HepG2 (cell line): ENCODE results near the gene IL16. TPM values are rescaled to one million over a fixed set of nuclear protein-coding genes. Genes with fewer than 3 reads are reported as not detected.

ENCODE experiments used
- ATAC-seq: fragments of 200-7000 bp; cut with Tn5 transposase; 3 replicates; pipeline ENCODE4 v1.9.1; 2020; ENCODE audit warnings: mild to moderate bottlenecking, moderate library complexity
- BruUV-seq: library from RNA; stranded (reverse); fragments of 400-500 nt; replicated peaks from 2 replicates; lab custom pipeline; 2021; lab: Mats Ljungman, UMichigan
- CTCF ChIA-PET: fragments of 300-600 bp; formaldehyde crosslinking; extraction: SDS; loops from one replicate; lab custom pipeline; 2021; ENCODE audit warnings: low total read pairs, inconsistent platforms, low intra/inter-chr PET ratio; lab: Yijun Ruan, JAX
- POLR2A ChIA-PET: fragments of 350-600 bp; sonication (Branson Sonifier 250); formaldehyde crosslinking; loops from one replicate; lab custom pipeline; 2020; ENCODE audit warnings: antibody characterized with exemption, inconsistent platforms; lab: Yijun Ruan, JAX
- DNase-seq: peaks from one replicate; pipeline ENCODE4 v3.0.0-alpha.2; 2015; ENCODE audit warnings: low spot score
- FAIRE-seq: peaks from 3 replicates; lab custom pipeline; 2011; peaks lifted over from hg19 to GRCh38; lab: Jason Lieb, UNC
- H2AFZ ChIP-seq: one replicate; pipeline ENCODE4 v1.6.1; 2011; ENCODE audit warnings: low read length, inconsistent platforms
- H3K27ac ChIP-seq: fragments of 300-600 bp; 3 replicates; pipeline ENCODE4 v1.8.0; 2011; ENCODE audit warnings: mixed run types, mild to moderate bottlenecking, mixed read lengths, low read length, inconsistent platforms; ENCODE audit not compliant: insufficient read depth; ENCODE audit errors: extremely low read length
- H3K27me3 ChIP-seq, 2 experiments: fragments of 200-600 bp in 1 of 2; 2 replicates in 1 of 2; 3 replicates in 1 of 2; pipeline versions ENCODE4 v1.6.0 to v1.8.0; 2011; ENCODE audit warnings: low read length in 2 of 2, mild to moderate bottlenecking in 2 of 2, moderate library complexity in 2 of 2, inconsistent platforms in 1 of 2; ENCODE audit not compliant: insufficient read depth in 2 of 2, control insufficient read depth in 1 of 2
- H3K36me3 ChIP-seq, 2 experiments: fragments of 200-600 bp in 1 of 2; replicated peaks in 1 of 2; 2 replicates in 1 of 2; 3 replicates in 1 of 2; pipeline versions ENCODE4 v1.5.1 to v1.8.0; 2011; ENCODE audit warnings: low read length in 2 of 2, inconsistent platforms in 1 of 2; ENCODE audit not compliant: insufficient read depth in 2 of 2, control insufficient read depth in 1 of 2
- H3K4me1 ChIP-seq: 2 replicates; pipeline ENCODE4 v1.5.1; 2012; ENCODE audit warnings: low read length, inconsistent platforms; ENCODE audit not compliant: insufficient read depth
- H3K4me2 ChIP-seq: 2 replicates; pipeline ENCODE4 v1.6.0; 2011; ENCODE audit warnings: low read depth, low read length, inconsistent platforms
- H3K4me3 ChIP-seq, 3 experiments: fragments of 200-600 bp in 1 of 3; sonication (generic), shearing (Covaris generic) in 1 of 3; replicated peaks in 1 of 3; 2 replicates each; pipeline ENCODE4 v1.5.1; 2011 to 2016; ENCODE audit warnings: low read length in 3 of 3, inconsistent platforms in 2 of 3, low read depth in 2 of 3, mild to moderate bottlenecking in 2 of 3, control low read depth in 1 of 3, mixed read lengths in 1 of 3; ENCODE audit not compliant: insufficient read depth in 1 of 3
- H3K79me2 ChIP-seq: one replicate; pipeline ENCODE4 v1.6.1; 2011; ENCODE audit warnings: low read length, inconsistent platforms; ENCODE audit not compliant: insufficient read depth
- H3K9ac ChIP-seq: 2 replicates; pipeline ENCODE4 v1.6.0; 2011; ENCODE audit warnings: mild to moderate bottlenecking, low read depth, low read length, inconsistent platforms; ENCODE audit not compliant: insufficient read depth
- H3K9me3 ChIP-seq: 2 replicates; pipeline ENCODE4 v1.5.1; 2012; ENCODE audit warnings: mild to moderate bottlenecking, low read length
- H4K20me1 ChIP-seq: 2 replicates; pipeline ENCODE4 v1.6.0; 2011; ENCODE audit warnings: inconsistent platforms, mild to moderate bottlenecking, low read length, moderate library complexity; ENCODE audit not compliant: insufficient read depth
- ARID5B ChIP-seq: IDR thresholded peaks from 2 replicates; pipeline ENCODE4 v1.4.0; 2020; ENCODE audit warnings: mild to moderate bottlenecking, missing genetic modification reagents
- DPF2 ChIP-seq: sonication (generic); formaldehyde crosslinking; IDR thresholded peaks from 2 replicates; pipeline ENCODE4 v1.4.0; 2020; ENCODE audit warnings: mild to moderate bottlenecking, low read depth, missing genetic modification reagents, borderline replicate concordance
- FLYWCH1 ChIP-seq: sonication (generic); formaldehyde crosslinking; IDR thresholded peaks from 2 replicates; pipeline ENCODE4 v1.8.1; 2023; ENCODE audit warnings: mild to moderate bottlenecking, missing genetic modification reagents
- MAX ChIP-seq: IDR thresholded peaks from 2 replicates; pipeline ENCODE4 v1.6.1; 2012; ENCODE audit warnings: inconsistent platforms
- NFIB ChIP-seq: sonication (generic); formaldehyde crosslinking; IDR thresholded peaks from 2 replicates; pipeline ENCODE4 v1.9.0; 2021; ENCODE audit warnings: missing genetic modification reagents, mild to moderate bottlenecking, borderline replicate concordance
- TCF7L2 ChIP-seq: IDR thresholded peaks from 2 replicates; pipeline ENCODE4 v1.6.1; 2011; ENCODE audit warnings: mild to moderate bottlenecking, low read depth, low read length, moderate library complexity
- ZFY ChIP-seq: sonication (generic); formaldehyde crosslinking; IDR thresholded peaks from 2 replicates; pipeline ENCODE4 v1.4.0; 2020; ENCODE audit warnings: missing genetic modification reagents
- ZNF20 ChIP-seq: sonication (generic); formaldehyde crosslinking; IDR thresholded peaks from 2 replicates; pipeline ENCODE4 v1.4.0; 2020; ENCODE audit warnings: mild to moderate bottlenecking, moderate library complexity, missing genetic modification reagents
- ZNF563 ChIP-seq: sonication (generic); formaldehyde crosslinking; IDR thresholded peaks from 2 replicates; pipeline ENCODE4 v1.8.0; 2022; ENCODE audit warnings: mild to moderate bottlenecking, moderate library complexity, missing genetic modification reagents
- ZNF567 ChIP-seq: sonication (generic); formaldehyde crosslinking; IDR thresholded peaks from 2 replicates; pipeline ENCODE4 v1.8.1; 2023; ENCODE audit warnings: mild to moderate bottlenecking, missing genetic modification reagents, borderline replicate concordance
- ZSCAN22 ChIP-seq: sonication (generic); formaldehyde crosslinking; IDR thresholded peaks from 2 replicates; pipeline ENCODE4 v1.4.0; 2020; ENCODE audit warnings: mild to moderate bottlenecking, missing genetic modification reagents
- WGBS: methylation state at CpG from one replicate; pipeline ENCODE4 v1.1.6; 2017; ENCODE audit warnings: low lambda C conversion rate; 5-methylcytosine and 5-hydroxymethylcytosine counted together
- in situ Hi-C: cut with HindIII; loops from 2 replicates; pipeline ENCODE4 v1.10.0; 2017; ENCODE audit warnings: low pct_unique_long_range_greater_than_20kb; ENCODE audit not compliant: extremely low pct_ligation_motif_present
- intact Hi-C: fragments of 100-400 bp; cut with micrococcal nuclease; formaldehyde crosslinking; loops from one replicate; pipeline ENCODE4 v1.10.0; 2022; ENCODE audit not compliant: unreplicated experiment
- polyA plus RNA-seq, 8 experiments: library from polyadenylated mRNA; depleted of rRNA in 3 of 8; stranded (reverse) in 7 of 8; unstranded in 1 of 8; fragments of >200 nt; fragmentation: Illumina TruSeq in 4 of 8; extraction: Trizol in 4 of 8; gene quantifications; 2 replicates each; pipeline versions ENCODE4 v1.2.1 to v1.2.3, GENCODE V29; 2011 to 2016; ENCODE audit warnings: low read depth in 4 of 8, missing spikeins in 1 of 8, mixed read lengths in 1 of 8; ENCODE audit not compliant: insufficient read depth in 1 of 8
- total RNA-seq, 5 experiments: library from RNA; depleted of rRNA; stranded (reverse); fragments of >200 nt; fragmentation: Illumina TruSeq; extraction: Trizol; gene quantifications; 2 replicates each; pipeline ENCODE4 v1.2.3, GENCODE V29; 2016; ENCODE audit warnings: low read depth in 1 of 5

The IL16 gene
- total and polyA plus RNA-seq, 2 of the 13 experiments (the other 11 are each of a cell fraction or from before 2014, with no cell fraction given): 0.03 TPM; not detected in 1

GRCh38 chr15:81244306-81244705, 47.6 kb downstream of the IL16 start:
- BruUV-seq: no TSS peak
- no peak for ATAC-seq
- Histone ChIP-seq H3K4me1 (no peaks in the 10 kb centered on the region), H3K4me2 (no peak overlapping the region), H3K27me3 (no peaks in the 10 kb centered on the region; a peak in 1 of 5 replicates), H3K9me3 (peaks cover 8% of the 10 kb centered on the region; the same call in 1 of the 2 replicates), H3K27ac (no peak overlapping the region), H2AFZ (no peak overlapping the region), H3K4me3 (no peak overlapping the region), H3K36me3 (no peaks in the 10 kb centered on the region), H3K79me2 (no peaks in the 10 kb centered on the region), H4K20me1 (no peaks in the 10 kb centered on the region), H3K9ac (no peak overlapping the region)
- no peak for FAIRE-seq
- in situ Hi-C loops (no loop called here), intact Hi-C loops (no loop called here)
- no peak for DNase-seq
- POLR2A ChIA-PET: no interaction called here
- 2% methylated on average over 1 of the region's 1 CpG for WGBS
- CTCF ChIA-PET: no interaction called here
- TF ChIP-seq ZFY (CRISPR knock-in tag) (no peak), ZSCAN22 (CRISPR knock-in tag) (no peak), ZNF563 (CRISPR knock-in tag) (no peak), FLYWCH1 (CRISPR knock-in tag) (no peak), ZNF567 (CRISPR knock-in tag) (no peak), TCF7L2 (no peak), MAX (no peak), ZNF20 (CRISPR knock-in tag) (no peak), DPF2 (CRISPR knock-in tag) (no peak), NFIB (CRISPR knock-in tag) (no peak), ARID5B (CRISPR knock-in tag) (no peak)
